HCEC 1CT (cell line): ENCODE measurements around the gene ZMIZ1.

ENCODE experiments used
- DNase-seq: peaks from one replicate; pipeline ENCODE4 v3.0.0-alpha.2; 2017

Gene ZMIZ1

DNA sequence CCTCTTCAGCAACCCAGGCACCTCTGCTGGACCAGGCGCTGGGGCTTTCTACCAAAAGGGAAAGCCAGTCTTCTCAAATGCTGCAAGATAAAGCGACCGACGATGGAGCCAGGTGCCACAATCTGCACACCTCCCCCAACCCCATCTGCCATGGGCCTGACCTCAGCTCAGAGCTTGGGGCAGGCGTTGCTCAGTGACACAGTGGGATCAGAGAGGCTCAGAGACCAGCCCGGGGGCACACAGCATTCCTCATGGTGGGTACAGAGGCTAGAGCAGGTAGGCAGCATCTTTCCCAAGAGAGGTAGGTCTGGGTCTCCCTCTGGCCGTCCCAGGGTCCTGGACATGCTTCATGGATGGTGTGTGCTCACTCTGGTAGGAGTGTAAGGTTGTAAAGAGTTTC, 56.3 kb downstream of the ZMIZ1 start:
- DNase-seq = no peak

DNA sequence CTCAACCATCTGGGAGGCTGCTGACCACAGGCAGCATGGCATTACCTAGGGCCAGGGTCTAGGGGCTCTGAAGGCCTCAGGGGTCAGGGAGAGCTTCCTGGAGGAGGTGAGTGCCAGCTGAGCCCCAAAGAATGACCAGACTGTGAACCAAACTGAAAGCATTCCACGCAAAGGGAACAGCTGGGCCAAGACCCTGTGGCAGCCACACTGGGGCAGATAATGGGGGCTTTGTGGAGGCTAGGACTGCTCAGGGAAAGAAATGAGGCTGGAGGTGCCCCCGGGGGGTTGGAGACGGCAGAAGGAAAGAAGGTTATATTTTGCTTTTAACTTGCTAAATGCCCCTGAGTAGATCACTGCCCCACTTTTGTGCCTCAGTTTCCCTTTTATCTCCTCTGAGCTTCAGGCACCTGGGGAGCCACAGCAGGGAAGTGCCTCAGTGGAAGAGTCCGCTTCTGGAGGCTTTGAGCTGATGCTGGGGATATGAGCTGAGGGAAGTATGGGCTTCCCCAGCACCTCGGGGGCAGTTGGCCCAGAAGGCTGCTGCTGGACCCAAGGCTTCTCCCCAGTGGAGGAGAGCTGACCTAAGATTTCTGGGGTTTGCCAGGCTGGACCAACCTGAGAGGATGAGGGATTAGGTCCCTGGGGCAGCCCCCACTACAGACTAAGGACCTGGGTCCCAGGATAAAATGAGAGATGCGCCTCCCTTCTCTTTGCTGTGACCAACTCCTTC, 57.8 kb downstream of the ZMIZ1 start:
- no peak for DNase-seq

DNA sequence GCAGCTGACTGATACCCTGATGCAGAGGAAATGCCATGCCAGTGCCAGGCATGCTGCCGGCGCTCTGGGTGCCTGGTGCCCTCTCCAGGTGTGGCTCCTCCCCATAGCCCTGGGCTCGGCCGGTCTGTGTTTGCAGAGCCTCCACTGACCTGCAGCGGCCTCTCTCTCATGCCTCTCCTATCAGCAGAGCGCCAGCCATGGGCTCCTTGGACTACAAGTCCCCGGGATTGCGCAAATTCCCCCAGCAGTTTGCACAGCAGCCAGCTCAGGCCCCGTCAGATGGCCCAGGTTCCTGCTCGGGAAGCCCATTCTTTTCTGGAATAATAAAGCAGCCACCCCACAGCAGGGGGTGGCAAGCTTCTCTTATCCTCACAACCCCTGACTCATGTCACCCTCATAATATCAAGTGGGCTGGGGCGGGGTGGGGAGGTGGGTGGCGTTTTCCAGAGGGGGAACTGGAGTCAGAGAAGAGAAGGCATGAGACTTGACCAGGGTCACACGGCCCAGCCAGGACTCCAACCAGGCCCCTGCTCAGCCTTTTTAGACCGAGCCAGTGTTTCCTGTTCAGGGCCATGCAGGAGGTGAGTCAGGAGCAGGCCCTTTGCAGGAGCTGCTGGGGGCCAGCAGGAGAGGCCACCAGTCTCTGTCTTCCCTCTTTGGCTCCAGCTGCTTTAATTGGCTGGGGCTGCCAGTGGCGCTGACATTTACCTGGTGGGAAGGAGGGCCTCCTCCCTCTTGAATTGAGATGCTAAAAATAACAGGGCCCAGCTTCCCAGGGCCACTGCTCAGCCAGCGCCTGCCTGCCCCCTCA, 58.6 kb downstream of the ZMIZ1 start:
- DNase-seq = peak; percentile 65

DNA sequence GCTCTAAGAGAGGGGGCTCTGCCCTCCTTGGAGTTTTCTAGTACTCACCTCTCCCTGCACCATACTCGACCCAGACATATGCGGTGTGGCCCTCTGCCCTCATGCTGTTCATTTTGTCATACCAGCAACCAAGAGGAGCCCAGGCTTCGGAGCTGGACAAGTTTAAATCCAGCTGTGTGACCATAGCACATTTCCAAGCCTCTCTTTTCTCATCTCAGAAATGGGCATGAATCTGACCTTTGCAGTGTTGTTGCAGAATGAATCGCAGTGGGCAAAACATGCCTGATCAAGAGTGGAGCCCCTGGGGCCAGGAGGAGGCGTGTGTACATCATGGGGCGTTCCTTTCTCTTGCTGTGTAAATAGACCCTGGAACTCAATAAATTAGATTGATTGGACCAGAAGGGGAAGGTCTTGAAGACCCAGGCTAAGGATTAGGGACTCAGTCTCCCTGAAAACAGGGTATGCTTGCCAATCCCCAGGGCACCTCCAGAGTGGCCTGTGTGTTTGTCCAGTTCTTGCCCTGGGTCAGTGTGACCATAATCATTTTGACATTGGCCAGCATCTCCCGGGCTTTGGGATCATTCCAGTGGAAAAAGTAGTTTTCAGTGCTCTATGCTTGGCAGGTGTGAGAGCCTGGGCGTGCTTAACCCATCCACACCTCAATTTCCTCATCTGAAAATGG, 59.6 kb downstream of the ZMIZ1 start:
- no peak for DNase-seq

DNA sequence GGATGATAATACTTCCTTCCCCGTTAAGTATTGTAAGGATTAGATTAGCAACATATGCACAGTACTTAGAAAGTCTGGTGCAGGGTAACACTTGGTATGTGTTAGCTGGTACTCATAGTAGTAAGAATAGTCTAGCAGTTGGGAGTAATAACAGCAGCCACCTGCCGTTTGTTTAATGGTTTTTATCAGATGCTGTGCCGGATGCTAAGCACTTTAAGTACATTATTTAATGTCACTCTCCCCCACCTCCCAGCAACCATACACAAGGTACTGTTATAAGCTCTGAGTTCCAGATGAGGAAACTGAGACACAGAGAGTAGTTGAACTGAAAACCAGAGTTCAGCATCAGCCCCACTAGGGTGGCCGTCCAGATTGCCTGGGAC, 60.1 kb downstream of the ZMIZ1 start:
- DNase-seq = no peak

DNA sequence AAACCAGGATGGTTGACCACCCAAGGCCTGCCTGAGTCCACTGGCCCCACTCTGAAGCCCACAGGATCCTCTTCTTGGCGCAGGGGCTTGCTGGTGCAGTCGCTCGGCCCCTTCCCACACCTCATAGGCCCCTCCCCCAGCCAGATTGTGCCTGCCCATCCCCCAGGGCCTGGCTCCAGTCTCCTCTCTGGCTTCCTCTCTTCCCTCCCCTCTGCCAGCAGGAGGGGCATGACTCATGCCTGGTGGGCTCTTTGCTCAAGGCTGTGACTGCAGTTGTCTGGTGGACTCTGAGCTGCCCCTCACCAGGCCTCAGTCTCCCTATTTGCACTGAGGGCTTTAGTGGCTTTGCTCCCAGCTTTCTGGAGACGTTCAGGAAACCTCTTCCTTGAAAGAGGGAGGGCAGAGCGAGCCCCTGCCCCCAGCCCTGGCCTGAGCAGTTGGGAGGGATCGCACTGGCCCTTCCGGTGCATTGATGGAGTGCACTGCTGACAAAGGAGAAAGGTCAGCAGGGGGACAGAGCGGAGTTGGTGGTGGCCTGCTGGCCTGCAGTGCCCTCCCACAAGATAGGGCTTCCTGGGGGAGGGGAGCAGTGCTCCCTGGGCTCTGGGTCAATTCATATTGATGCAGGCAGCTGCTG, 60.7 kb downstream of the ZMIZ1 start:
- DNase-seq = no peak

DNA sequence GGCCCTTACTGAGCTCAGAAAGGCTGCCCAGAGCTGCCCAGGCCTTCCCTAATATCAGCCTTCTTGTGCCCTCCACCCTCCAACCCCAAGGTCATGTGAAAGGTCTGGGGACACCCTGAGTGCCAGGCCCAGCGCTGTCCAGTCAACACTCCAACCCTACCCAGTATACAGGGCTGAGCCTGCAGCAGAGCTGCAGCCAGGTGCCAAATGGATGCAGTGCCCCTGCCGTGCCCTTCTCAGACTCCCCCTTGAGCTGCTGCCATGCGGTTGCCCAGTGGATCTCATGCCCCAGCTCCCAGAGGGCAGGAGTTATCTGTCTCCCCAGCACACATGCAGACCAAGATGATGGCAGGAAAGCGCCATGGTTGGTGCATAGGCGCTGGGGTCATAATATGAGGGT, 61.5 kb downstream of the ZMIZ1 start:
- no peak for DNase-seq

DNA sequence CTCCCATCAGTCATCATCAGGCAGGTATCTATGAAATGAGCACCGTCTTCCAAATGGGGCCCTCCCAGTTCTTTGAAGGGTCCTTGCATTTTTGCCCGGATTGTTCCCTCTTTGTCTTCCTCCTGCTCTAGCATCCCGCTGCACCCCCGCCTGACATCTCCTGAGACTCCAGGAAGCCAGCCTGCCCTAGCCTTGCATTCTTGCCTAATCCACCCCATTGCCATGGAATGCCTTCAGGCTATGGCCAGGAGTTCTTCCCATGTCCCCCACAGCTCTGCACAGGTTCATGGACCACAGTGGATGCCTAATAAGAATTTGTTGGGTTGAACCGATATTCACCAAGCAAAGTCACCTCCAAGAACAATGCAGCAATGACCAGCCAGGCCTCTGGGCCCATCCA, 62.1 kb downstream of the ZMIZ1 start:
- DNase-seq = no peak

DNA sequence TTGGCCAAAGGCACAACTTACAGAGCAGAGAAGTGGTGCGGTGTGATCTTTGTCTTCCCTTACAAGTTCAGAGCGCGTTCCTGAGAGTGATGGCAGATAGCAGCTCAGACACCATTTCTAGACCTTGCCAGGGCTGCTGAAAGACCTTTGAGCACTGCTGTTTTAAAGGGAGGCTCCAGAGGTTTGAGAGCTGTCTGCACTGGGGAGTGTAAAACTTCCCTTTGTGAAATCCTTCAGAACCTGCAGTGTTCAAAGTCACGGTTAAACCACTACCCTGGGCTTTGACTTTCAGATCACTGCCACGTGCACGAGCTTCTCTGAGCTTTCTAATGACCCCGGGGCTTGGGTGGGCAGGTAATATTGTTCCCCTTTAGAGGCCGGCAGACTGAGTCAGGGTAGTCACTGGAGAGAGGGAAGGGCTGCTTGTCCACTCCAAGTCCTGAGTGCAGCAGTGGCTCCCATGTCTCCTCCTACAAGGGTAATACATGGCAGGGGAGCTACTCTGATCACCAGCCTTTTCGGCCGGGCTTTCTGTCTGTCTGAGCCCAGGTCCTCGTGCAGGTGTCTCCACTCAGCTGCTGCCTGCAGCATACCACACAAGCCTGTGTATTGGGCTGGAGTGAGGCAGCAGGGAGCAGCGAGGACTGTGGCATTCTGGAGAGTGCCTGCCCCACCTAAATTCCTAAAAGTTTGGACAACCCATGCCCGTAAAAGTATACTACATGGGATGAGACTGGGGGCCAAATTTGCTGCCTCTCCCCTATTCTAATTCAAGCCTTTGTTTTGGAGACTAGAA, 63.3 kb downstream of the ZMIZ1 start:
- no peak for DNase-seq

DNA sequence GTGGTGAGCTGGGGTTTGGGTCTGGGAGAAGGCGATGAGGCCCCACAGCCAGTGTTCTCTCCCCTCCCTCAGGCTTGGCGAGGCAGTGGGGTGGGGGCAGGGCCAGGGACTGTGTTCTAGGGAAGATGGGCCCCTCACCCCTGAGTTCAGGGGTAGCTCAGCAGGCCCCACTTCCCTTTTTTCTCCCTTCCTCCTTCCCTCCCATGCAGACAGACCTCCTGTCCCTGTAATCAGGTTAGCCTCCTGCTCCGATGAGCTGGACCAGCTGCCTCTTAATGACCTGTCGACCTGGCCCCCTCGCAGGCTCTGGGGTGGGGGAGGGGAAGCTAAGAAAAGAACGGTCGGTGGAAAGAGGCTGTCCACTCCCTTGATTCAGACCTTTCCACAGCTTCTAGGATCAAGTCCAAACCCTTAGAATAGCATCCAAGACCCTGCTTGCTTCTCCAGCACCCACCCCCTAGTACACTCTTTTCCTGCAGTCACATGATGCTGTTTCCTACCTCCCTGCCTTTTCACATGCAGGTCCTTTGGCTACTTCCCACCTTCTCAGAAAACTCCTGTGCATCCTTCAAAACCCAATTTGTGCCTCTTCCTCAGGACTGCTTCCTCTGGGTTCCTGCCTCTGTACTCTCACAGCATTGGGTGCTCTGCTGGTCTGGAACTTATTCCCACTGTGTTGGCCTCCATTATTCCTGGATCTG, 64.1 kb downstream of the ZMIZ1 start:
- DNase-seq = no peak

DNA sequence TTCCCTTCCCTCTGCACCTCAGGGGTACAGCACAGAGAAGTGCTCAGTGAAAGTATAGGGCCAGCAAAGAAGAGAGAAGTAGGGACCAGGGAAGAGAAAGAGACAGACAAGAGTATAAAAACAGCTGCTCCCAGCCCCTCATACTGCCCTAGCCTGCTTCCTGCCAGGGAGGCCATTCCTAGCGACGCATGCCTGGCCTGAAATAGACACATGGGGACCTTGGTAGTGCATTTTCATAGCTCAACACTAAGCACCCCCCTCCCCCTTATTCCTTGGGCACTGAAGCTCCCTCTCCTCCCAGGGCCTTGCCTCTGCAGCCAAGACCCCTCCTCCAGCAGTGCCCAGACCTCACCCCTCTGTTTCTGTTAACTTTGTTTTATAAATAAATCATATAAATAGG, 64.7 kb downstream of the ZMIZ1 start:
- no peak for DNase-seq

DNA sequence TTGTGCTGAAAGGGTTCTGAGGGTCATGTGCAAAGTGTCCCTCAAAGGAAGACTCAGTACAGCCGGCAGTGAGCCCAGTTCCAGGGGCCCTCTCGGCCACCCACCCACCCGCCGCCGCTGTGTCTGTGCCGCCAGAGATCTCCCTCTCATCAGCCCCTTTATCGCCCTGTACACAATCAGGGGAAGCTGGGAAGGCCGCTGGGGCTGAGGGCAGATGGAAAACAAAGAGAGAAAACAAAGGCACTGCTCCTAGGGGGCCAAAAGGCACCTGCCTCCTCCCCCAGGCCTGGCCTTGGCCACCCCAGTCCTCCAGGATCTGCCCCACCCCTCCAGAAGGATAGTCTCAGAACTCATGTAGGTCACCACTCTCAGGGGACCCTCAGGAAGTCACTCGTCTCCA, 67.0 kb downstream of the ZMIZ1 start:
- no peak for DNase-seq

DNA sequence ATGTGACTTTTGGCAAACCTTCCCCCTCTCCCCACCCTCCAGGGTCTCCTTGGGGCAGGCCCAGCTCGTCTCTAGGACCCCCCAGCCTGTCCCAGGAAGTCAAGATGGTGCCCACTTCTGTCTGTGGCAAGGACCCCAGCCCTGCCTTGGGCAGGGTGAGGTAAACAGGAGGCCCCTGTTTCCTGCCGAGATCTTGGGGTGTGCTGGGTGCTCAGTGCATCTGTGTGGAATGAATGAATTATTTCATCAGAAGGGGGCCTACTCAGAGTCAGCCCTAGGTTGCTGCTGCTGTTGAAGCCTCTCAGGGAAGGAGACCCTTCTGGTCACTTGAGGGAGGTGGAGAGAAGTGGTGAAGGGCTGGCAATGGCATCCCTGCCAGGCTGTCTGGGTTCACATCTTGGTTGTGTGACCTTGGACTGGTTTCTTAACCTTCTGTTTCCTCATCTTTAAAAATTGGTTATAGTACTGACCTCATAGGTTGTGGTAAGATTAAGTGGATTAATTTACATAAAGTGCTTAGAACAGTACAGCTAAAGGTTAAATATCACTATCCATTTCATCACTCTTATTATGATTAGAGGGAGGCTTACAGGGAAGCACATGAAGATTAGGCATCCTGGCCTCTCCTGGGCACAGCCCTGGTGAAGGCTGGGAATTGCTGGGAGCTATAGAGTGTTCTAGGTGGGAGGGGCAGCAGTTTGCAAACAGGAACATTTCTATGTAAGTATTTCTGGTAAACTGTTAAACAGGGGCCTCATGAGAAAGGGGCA, 67.7 kb downstream of the ZMIZ1 start:
- peak; percentile 68 for DNase-seq

DNA sequence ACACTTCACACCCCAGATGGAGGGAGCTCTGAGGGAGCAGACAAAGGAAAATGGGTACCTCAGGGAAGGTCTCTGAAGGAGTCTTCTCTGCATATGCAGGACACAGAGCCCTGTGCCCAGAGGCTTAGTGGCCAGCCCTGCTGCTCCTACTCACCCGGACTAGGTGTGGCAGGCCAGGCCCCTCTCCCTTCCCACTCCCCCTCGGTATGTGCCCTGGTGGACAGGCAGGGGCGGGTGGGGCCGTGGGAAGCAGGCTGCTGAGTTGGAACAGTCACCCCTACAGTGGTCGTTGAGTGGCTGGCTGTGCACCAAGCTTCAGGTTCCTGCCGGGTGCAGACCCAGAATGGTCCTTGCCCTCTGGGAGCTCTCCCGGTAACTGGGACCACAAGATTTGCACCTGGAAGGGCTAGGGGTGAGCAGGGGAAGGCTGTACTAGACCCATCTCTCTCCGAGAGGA, 68.6 kb downstream of the ZMIZ1 start:
- no peak for DNase-seq

DNA sequence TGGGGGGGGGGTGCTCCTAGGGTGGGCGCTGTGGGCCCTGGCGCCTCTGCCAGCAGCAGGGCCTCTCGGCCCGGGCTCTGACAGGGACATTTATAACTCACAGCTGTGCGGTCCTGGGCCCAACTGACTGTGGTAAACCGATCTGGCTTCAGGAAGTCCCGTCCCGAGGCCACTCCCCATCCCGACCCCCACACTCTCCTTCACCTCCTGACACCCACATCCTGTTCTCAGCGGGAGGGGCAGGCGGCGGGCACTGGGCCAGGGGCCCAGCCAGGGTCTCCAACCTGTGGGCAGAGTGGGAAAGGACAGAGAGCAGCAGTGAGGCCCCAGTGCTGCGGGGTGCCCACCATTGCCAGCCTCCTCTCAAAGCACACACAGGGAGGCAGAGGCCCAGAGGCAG, 69.1 kb downstream of the ZMIZ1 start:
- DNase-seq = peak; percentile 44

DNA sequence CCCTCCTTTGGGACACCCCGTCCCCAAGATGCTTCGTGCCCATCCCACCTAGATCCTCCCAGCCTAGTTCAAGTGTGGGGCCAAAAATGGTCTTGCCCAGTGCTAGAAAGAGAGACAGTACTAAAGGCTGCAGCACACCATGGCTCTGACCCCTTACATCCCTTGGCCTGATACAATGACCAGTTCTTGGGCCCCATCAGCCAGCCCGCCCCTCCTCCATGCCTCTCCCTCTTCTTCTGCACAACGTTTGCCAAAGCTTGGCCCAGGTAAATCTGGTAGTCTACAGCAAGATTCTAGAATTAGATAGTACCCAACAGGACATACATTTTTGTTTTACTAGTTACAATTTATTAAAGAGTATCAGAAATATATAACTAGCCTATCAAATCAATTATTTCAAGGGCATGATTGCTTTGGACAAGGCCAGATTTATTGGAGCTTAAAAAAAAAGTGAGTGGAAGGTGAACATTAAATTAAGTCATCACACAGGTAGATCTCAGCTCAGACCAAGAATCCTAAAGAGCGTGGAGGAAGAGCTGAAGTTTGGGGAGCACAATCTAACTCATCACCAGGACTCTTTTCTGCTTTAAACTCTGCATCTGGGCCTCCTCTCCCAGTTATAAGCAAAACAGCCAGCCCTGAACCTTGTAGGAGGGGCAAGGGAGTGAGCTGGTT, 69.8 kb downstream of the ZMIZ1 start:
- DNase-seq = no peak

DNA sequence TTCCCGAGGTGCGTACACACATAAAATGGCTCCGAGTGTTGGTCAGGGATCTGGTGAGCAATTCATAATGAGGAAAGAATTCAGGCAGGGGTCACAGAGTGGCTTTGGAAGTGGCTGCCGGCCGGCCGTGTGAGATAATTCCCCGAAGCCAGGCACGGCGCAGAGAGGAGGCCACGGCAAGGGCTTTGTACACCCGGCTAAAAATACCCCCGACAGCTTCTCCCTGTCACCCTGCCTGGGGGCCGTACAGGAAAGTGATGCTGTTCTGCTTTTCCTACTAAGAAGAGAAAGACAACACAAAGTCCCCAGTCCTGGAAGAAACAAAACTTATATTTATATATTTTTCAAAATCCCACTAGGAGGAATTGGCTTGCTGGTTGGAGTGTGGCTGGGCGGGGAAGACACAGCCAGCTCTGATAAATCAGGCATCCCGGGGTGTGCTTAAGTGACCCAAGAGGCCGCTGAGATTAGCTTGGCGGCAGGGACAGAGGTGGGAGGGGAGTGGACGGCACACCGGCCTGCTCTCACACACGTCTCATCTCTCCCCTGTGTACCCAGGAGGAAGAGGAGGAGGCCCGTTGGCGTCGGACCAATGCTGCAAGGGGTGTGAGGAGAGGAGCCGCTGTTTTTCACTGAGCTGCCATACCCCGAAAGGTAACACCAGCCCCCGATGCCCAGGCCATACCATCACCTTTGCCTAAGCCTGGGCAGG, 70.5 kb downstream of the ZMIZ1 start:
- peak; percentile 93 for DNase-seq

DNA sequence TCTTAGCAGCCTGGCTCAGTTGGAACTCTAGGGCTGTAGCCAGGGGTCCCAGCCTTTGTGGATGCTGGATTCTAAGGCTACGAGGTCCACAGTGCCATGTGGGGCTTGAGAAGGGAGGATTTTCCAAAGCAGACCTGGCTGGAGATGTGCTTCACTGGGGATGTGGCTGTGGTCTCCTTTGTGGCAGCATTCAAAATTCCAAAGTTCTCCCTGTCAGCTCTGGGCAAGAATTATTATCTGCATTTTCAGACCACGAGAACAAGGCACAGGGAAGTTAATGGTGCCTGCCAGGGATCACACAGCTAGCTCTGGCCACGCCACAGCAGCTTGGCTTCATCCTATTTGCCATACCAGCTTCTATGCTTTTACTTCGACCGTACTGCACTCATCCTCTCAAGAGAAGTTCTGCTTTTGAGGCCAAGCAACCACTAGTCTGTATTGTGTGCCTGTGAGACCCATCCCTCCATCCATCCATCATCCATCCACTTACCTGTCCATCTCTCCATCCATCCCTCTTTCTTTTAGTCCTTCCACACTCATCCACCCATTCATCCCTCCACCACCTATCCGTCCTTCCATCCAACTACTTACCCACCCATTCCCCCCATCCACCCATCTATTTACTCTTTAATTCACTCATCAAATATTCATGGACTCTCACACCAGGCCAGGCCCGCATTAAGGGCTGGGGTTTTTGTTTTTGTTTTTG, 71.5 kb downstream of the ZMIZ1 start:
- no peak for DNase-seq

DNA sequence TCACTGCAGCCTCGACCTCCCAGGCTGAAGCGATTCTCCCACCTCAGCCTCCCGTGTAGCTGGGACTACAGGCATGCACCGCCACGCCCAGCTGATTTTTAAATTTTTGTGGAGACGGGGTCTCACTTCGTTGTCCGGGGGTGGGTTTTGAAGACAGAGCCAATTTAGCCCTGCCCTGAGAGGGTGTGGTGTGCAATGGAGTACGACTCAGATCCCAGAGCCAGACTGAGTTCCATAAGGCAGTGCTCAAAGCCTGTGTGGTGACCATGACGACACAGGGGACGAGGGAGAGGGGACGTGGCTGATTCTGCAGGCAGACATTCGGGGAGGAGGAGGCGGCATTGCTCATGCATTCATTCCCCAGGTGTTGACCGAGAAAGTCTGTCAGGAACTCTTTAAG, 72.1 kb downstream of the ZMIZ1 start:
- no peak for DNase-seq
